Stimulated activated effector memory CD8-positive, alpha-beta T cell treated with anti-CD3 and anti-CD28 coated beads, Interleukin-12 subunit alpha, Interleukin-12 subunit beta, amount 100 ng/mL, for 72 hours (primary cell): ENCODE data around the gene ACMSD.

Experiments
- ATAC-seq: fragments of 150-1000 bp; cut with Tn5 transposase; 2 replicates; pipeline ENCODE4 v1.10.0; 2021
- DNase-seq, 2 donors: peaks; one replicate each; pipeline ENCODE4 v3.0.0; 2021 to 2022; ENCODE audit warnings: low spot score in 2 of 2
- H3K27ac Mint-ChIP-seq: one replicate; pipeline ENCODE4 v1.8.0; 2022; ENCODE audit warnings: mild to moderate bottlenecking, mixed read lengths
- H3K36me3 Mint-ChIP-seq: one replicate; pipeline ENCODE4 v1.8.0; 2022; ENCODE audit warnings: mild to moderate bottlenecking, mixed read lengths
- H3K4me1 Mint-ChIP-seq: one replicate; pipeline ENCODE4 v1.8.0; 2022; ENCODE audit warnings: mixed read lengths
- H3K4me3 Mint-ChIP-seq: one replicate; pipeline ENCODE4 v1.8.0; 2022; ENCODE audit warnings: mild to moderate bottlenecking, mixed read lengths
- H3K9me3 Mint-ChIP-seq: one replicate; pipeline ENCODE4 v1.8.0; 2022; ENCODE audit warnings: mixed read lengths

ACMSD gene

DNA sequence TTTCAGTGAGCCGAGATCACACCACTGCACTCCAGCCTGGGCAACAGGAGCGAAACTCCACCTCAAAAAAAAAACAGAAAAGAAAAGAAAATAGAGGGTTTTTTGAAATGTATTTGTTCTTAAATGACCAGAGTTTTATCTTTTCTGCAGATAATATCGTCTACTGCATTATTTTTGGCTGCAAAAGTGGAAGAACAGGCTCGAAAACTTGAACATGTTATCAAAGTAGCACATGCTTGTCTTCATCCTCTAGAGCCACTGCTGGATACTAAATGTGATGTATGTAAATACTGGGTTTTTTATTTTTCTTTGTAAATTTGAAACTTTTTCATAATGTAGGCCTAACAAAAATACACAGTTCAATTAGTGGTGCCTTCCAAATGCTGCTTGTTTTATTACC is 98.3 kb downstream of the ACMSD start:
- Mint-ChIP-seq H3K36me3 (peaks cover 91% of the 10 kb centered on the region), H3K9me3 (no peaks in the 10 kb centered on the region), H3K4me1 (peaks cover 33% of the 10 kb centered on the region), H3K27ac (peak overlapping the region; percentile 14), H3K4me3 (no peak overlapping the region)
- ATAC-seq (no peak), DNase-seq (no peak)

DNA sequence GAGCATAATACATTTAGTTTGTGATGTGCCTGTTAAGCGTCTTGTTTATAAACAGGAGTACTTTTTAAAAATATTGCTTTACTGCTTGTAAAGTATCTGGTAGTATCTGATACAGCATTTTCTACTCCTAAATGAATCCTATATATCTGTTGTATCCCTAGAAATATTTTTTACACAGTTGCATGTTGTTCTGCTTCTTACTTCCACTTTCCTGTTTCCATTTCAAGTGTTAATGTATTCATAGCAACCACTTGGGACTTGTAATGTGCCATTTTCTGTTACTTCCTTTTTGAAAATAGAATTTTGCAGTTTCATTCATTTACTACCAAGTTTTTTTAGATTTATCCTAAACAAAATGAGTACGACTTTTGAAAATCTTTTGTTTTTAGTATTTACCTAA is 105.1 kb downstream of the ACMSD start:
- no peak overlapping the region for H3K4me3 Mint-ChIP-seq
- H3K27ac Mint-ChIP-seq: peak overlapping the region; percentile 83
- ATAC-seq (no peak), DNase-seq (no peak)
- H3K9me3 Mint-ChIP-seq: no peaks in the 10 kb centered on the region
- H3K4me1 Mint-ChIP-seq: peaks cover 24% of the 10 kb centered on the region
- peaks cover 99% of the 10 kb centered on the region for H3K36me3 Mint-ChIP-seq

DNA sequence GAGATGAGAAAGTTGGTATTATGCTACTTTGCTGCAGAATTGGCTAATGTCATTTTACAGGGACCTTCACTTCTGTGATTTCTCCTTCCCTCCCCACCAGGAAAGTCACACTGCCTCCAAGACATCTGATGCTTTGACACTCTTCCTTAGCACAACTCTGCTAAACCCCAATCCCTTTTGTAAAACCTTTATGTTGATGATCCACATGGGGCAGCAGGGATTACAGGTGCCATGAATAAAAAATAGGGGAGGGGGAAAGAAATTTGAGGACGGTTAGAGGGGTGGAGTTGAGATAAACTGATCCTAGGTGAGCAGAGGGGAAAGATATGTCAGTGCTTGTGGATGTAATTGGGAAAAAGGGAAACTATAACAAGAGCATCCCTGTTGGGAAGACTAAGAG is 106.6 kb downstream of the ACMSD start:
- peak overlapping the region; percentile 76 for H3K27ac Mint-ChIP-seq
- ATAC-seq: no peak
- no peaks in the 10 kb centered on the region for H3K9me3 Mint-ChIP-seq
- peaks cover 26% of the 10 kb centered on the region for H3K4me1 Mint-ChIP-seq
- H3K4me3 Mint-ChIP-seq: no peak overlapping the region
- DNase-seq: no peak
- peaks cover 99% of the 10 kb centered on the region for H3K36me3 Mint-ChIP-seq

DNA sequence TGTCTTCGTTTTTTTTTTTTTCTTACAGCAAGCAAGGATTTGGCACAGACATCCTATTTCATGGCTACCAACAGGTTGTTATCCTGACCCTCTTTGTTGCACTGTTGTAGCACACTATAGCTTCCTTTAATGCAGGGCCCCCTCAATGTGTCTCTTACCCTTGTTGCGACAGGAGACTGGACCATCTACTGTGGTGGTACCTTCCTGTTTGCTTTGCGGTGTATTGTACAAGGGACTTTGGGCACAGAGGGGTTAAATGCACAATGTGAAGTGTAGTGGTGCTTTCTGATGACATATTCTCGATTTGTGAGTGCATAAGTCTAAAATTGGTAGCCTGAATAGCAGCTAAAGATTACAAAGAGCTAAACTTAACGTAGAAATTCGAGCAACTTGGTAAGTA is 107.7 kb downstream of the ACMSD start:
- Mint-ChIP-seq H3K9me3 (no peaks in the 10 kb centered on the region), H3K4me1 (peaks cover 31% of the 10 kb centered on the region), H3K27ac (no peak overlapping the region), H3K36me3 (peaks cover 99% of the 10 kb centered on the region), H3K4me3 (no peak overlapping the region)
- DNase-seq (no peak), ATAC-seq (no peak)

DNA sequence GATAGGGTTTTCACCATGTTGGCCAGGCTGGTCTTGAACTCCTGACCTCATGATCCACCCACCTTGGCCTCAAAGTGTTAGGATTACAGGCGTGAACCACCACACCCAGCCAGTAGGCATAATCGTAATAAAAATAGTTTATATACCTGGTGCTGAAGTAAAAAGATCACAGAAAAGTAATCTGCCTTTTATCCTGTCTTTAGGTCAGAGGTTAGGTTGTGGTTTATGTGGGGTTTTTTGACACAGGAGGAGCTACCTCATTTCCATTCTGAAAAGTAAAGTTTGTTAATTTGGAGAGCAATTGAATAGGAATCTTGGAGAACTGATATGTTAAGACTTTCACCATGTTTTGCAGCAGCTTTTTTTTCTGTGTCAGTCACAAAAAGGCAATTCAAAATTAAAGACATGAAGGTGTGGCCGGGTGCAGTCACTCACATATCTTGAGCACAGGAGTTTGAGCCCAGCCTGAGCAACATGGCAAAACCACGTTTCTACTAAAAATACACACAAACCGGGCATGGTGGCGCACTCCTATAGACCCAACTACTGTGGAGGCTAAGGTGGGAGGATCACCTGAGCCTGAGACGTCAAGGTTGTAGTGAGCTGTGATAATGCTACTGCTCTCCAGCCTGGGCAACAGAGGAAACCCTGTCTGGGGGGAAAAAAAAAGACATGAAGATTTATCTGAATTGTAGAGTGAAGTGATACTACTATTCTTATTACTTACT is 111.7 kb downstream of the ACMSD start:
- ATAC-seq: no peak
- peaks cover 100% of the 10 kb centered on the region for H3K36me3 Mint-ChIP-seq
- no peak overlapping the region for H3K27ac Mint-ChIP-seq
- DNase-seq: no peak
- H3K9me3 Mint-ChIP-seq: no peaks in the 10 kb centered on the region
- H3K4me1 Mint-ChIP-seq: peaks cover 23% of the 10 kb centered on the region
- H3K4me3 Mint-ChIP-seq: no peak overlapping the region

DNA sequence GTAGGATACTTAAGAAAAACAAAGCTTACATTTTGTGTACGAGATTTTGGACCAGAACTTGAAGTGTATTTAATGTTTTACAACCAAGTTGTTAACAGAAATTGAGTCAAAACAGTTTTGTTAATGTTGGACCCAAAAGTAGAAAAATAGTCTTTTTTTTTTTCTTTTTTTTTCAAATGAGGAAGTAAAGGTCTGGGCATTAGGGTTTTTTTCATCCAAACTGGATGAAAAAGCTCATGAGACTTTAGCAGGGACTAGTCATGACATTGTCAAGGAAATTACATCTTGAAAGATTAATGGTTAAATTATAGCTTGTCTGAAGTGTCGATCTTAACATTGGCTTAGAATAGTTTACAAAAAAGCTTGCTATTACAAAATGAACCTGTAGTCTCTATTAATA is 112.5 kb downstream of the ACMSD start:
- no peak for DNase-seq
- Mint-ChIP-seq H3K4me1 (peaks cover 16% of the 10 kb centered on the region), H3K36me3 (peaks cover 100% of the 10 kb centered on the region), H3K4me3 (no peak overlapping the region), H3K27ac (no peak overlapping the region), H3K9me3 (no peaks in the 10 kb centered on the region)
- ATAC-seq: no peak
